Measurements from ENCODE around the gene ADTRP.
A peak's percentile ranks its signal among the peaks of the same experiment; 100 is the strongest.
"Not testable (repeated sequence)": the region's sequence is repeated elsewhere in the genome, so short reads cannot be mapped to it uniquely, and the experiment has no call there.

Gene ADTRP

GRCh38 chr6:11810039-11810541 lies 31.5 kb upstream of the ADTRP start:
- peak overlapping the region; percentile 12 to 31 for H3K27ac Mint-ChIP-seq
- H3K9me3 Mint-ChIP-seq, result peaks cover 4 to 7% of the 10 kb centered on the region in 2 donors
- H3K27me3 Mint-ChIP-seq, result no peaks in the 10 kb centered on the region
- no peak overlapping the region for H3K4me3 Mint-ChIP-seq
- DNase-seq (no peak), ATAC-seq (no peak)
- peaks cover 61% of the 10 kb centered on the region for H3K4me1 Mint-ChIP-seq

GRCh38 chr6:11808054-11808453 lies 29.5 kb upstream of the ADTRP start:
- H3K27me3 Mint-ChIP-seq, result no peaks in the 10 kb centered on the region
- peaks cover 4 to 7% of the 10 kb centered on the region in 2 donors for H3K9me3 Mint-ChIP-seq
- H3K27ac Mint-ChIP-seq, result no peak overlapping the region
- H3K4me3 Mint-ChIP-seq, result no peak overlapping the region
- H3K4me1 Mint-ChIP-seq, result peaks cover 79% of the 10 kb centered on the region
- ATAC-seq (no peak), DNase-seq (no peak)

- H3K27me3 Mint-ChIP-seq, result no peaks in the 10 kb centered on the region
- H3K27ac Mint-ChIP-seq, result peak overlapping the region; percentile 56 to 87
- ATAC-seq (peak; percentile 93), DNase-seq (peak in 1 of 2 donors; percentile 50)
- peaks cover 72% of the 10 kb centered on the region for H3K4me1 Mint-ChIP-seq
- peak overlapping the region; percentile 51 to 53 for H3K4me3 Mint-ChIP-seq
- peaks cover 4 to 7% of the 10 kb centered on the region in 2 donors for H3K9me3 Mint-ChIP-seq
These were observed 28.1 kb upstream of the ADTRP start for GRCh38 chr6:11806561-11807317.

- no peak for DNase-seq
- Mint-ChIP-seq H3K27me3 (no peaks in the 10 kb centered on the region), H3K27ac (peak overlapping the region in 1 of 2 donors; percentile 87), H3K4me1 (peaks cover 62% of the 10 kb centered on the region), H3K9me3 (peaks cover 4 to 7% of the 10 kb centered on the region in 2 donors), H3K4me3 (peak overlapping the region; percentile 38 to 51)
- ATAC-seq, result no peak
These were observed 26.9 kb upstream of the ADTRP start for GRCh38 chr6:11805259-11806053.

- peaks cover 4 to 7% of the 10 kb centered on the region in 2 donors for H3K9me3 Mint-ChIP-seq
- peaks cover 62% of the 10 kb centered on the region for H3K4me1 Mint-ChIP-seq
- H3K27me3 Mint-ChIP-seq, result no peaks in the 10 kb centered on the region
- H3K27ac Mint-ChIP-seq, result no peak overlapping the region
- ATAC-seq (no peak), DNase-seq (no peak)
- H3K4me3 Mint-ChIP-seq, result no peak overlapping the region
These were observed 26.1 kb upstream of the ADTRP start for GRCh38 chr6:11804701-11805100.

GRCh38 chr6:11804135-11804534 lies 25.5 kb upstream of the ADTRP start:
- H3K27ac Mint-ChIP-seq, result no peak overlapping the region
- peaks cover 4 to 7% of the 10 kb centered on the region in 2 donors for H3K9me3 Mint-ChIP-seq
- H3K27me3 Mint-ChIP-seq, result no peaks in the 10 kb centered on the region
- peaks cover 62% of the 10 kb centered on the region for H3K4me1 Mint-ChIP-seq
- DNase-seq (no peak), ATAC-seq (no peak)
- H3K4me3 Mint-ChIP-seq, result no peak overlapping the region

GRCh38 chr6:11803591-11803971 lies 25.0 kb upstream of the ADTRP start:
- peaks cover 0 to 1% of the 10 kb centered on the region in 2 donors for H3K9me3 Mint-ChIP-seq
- no peaks in the 10 kb centered on the region for H3K27me3 Mint-ChIP-seq
- no peak overlapping the region for H3K4me3 Mint-ChIP-seq
- DNase-seq (no peak), ATAC-seq (no peak)
- peaks cover 57% of the 10 kb centered on the region for H3K4me1 Mint-ChIP-seq
- H3K27ac Mint-ChIP-seq, result no peak overlapping the region

GRCh38 chr6:11802886-11803590 lies 24.4 kb upstream of the ADTRP start:
- ATAC-seq (no peak), DNase-seq (no peak)
- no peak overlapping the region for H3K27ac Mint-ChIP-seq
- no peaks in the 10 kb centered on the region for H3K9me3 Mint-ChIP-seq
- no peaks in the 10 kb centered on the region for H3K27me3 Mint-ChIP-seq
- peaks cover 54% of the 10 kb centered on the region for H3K4me1 Mint-ChIP-seq
- no peak overlapping the region for H3K4me3 Mint-ChIP-seq

GRCh38 chr6:11800531-11800930 lies 21.9 kb upstream of the ADTRP start:
- not testable (repeated sequence) for DNase-seq, H3K27ac Mint-ChIP-seq, H3K4me3 Mint-ChIP-seq, H3K27me3 Mint-ChIP-seq, H3K9me3 Mint-ChIP-seq
- H3K4me1 Mint-ChIP-seq, result peaks cover 29% of the 10 kb centered on the region
- ATAC-seq, result peak; percentile 46

GRCh38 chr6:11798538-11798937 lies 19.9 kb upstream of the ADTRP start:
- H3K4me1 Mint-ChIP-seq, result peaks cover 12% of the 10 kb centered on the region
- no peaks in the 10 kb centered on the region for H3K27me3 Mint-ChIP-seq
- DNase-seq (no peak), ATAC-seq (no peak)
- no peaks in the 10 kb centered on the region for H3K9me3 Mint-ChIP-seq
- H3K27ac Mint-ChIP-seq, result no peak overlapping the region
- no peak overlapping the region for H3K4me3 Mint-ChIP-seq

- ATAC-seq, result no peak
- Mint-ChIP-seq H3K27ac (no peak overlapping the region), H3K27me3 (no peaks in the 10 kb centered on the region), H3K4me1 (peaks cover 7% of the 10 kb centered on the region), H3K4me3 (no peak overlapping the region), H3K9me3 (peaks cover 2 to 3% of the 10 kb centered on the region in 2 donors)
- DNase-seq, result no peak
These were observed 19.5 kb upstream of the ADTRP start for GRCh38 chr6:11798096-11798495.

- Mint-ChIP-seq H3K27me3 (no peaks in the 10 kb centered on the region), H3K4me1 (peaks cover 6% of the 10 kb centered on the region), H3K4me3 (no peak overlapping the region), H3K9me3 (peaks cover 7 to 8% of the 10 kb centered on the region in 2 donors), H3K27ac (no peak overlapping the region)
- ATAC-seq, result no peak
- DNase-seq, result no peak
These were observed 18.2 kb upstream of the ADTRP start for GRCh38 chr6:11796829-11797228.

- Mint-ChIP-seq H3K4me3 (no peak overlapping the region), H3K4me1 (peaks cover 2% of the 10 kb centered on the region), H3K27me3 (no peaks in the 10 kb centered on the region), H3K27ac (no peak overlapping the region), H3K9me3 (peaks cover 7 to 8% of the 10 kb centered on the region in 2 donors)
- ATAC-seq (no peak), DNase-seq (no peak)
These were observed 16.8 kb upstream of the ADTRP start for GRCh38 chr6:11795403-11795802.

GRCh38 chr6:11793277-11793676 lies 14.7 kb upstream of the ADTRP start:
- no peak for ATAC-seq
- Mint-ChIP-seq H3K4me1 (no peaks in the 10 kb centered on the region), H3K27ac (no peak overlapping the region), H3K9me3 (peaks cover 7 to 8% of the 10 kb centered on the region in 2 donors), H3K4me3 (no peak overlapping the region), H3K27me3 (no peaks in the 10 kb centered on the region)
- no peak for DNase-seq

- H3K27me3 Mint-ChIP-seq, result no peaks in the 10 kb centered on the region
- no peaks in the 10 kb centered on the region for H3K4me1 Mint-ChIP-seq
- no peak overlapping the region for H3K4me3 Mint-ChIP-seq
- DNase-seq (no peak), ATAC-seq (no peak)
- peaks cover 7 to 8% of the 10 kb centered on the region in 2 donors for H3K9me3 Mint-ChIP-seq
- H3K27ac Mint-ChIP-seq, result no peak overlapping the region
These were observed 12.9 kb upstream of the ADTRP start for GRCh38 chr6:11791354-11792107.

Measured in stimulated activated naive CD8-positive, alpha-beta T cell treated with anti-CD3 and anti-CD28 coated beads, Interleukin-15, amount 100 ng/mL, for 72 hours (primary cell).